SK-N-SH (cell line): Measurements from ENCODE around the gene MCRIP2. TPM values are rescaled to one million over a fixed set of nuclear protein-coding genes. Genes with fewer than 3 reads are reported as not detected.

Experiments used
- CTCF ChIA-PET: fragments of 300-600, 350-600 bp; formaldehyde crosslinking; extraction: SDS; loops from one replicate; lab custom pipeline; 2021; lab: Yijun Ruan, JAX
- POLR2A ChIA-PET: fragments of 350-600 bp; sonication (Branson Sonifier 250); formaldehyde crosslinking; extraction: SDS; loops from one replicate; lab custom pipeline; 2020; ENCODE audit warnings: antibody characterized with exemption, inconsistent platforms; lab: Yijun Ruan, JAX
- DNase-seq: peaks from one replicate; pipeline ENCODE4 v3.0.0; 2012
- H2AFZ ChIP-seq: fragments of 200-600 bp; sonication (generic); 2 replicates; pipeline ENCODE4 v1.8.1; 2016; ENCODE audit warnings: antibody characterized with exemption, mild to moderate bottlenecking, low read depth
- H3F3A ChIP-seq: fragments of 200-600 bp; sonication (generic); replicated peaks from 2 replicates; pipeline ENCODE3; 2016; ENCODE audit warnings: antibody characterized with exemption, mild to moderate bottlenecking; ENCODE audit not compliant: insufficient read depth
- H3K27ac ChIP-seq, 2 experiments: fragments of 200-500 bp in 1 of 2; fragments of 200-600 bp in 1 of 2; sonication (Bioruptor generic) in 1 of 2; sonication (generic), shearing (Covaris generic) in 1 of 2; 2 replicates each; pipeline versions ENCODE4 v1.5.1 to v1.6.1; 2014 to 2016; ENCODE audit warnings: low read depth in 2 of 2, inconsistent platforms in 1 of 2, low read length in 1 of 2, mild to moderate bottlenecking in 1 of 2, mixed read lengths in 1 of 2
- H3K27me3 ChIP-seq: fragments of 200-600 bp; sonication (generic), shearing (Covaris generic); 2 replicates; pipeline ENCODE4 v1.6.1; 2016; ENCODE audit warnings: mixed run types; ENCODE audit not compliant: insufficient read depth
- H3K36me3 ChIP-seq, 2 experiments: fragments of 200-500 bp in 1 of 2; fragments of 200-600 bp in 1 of 2; sonication (Bioruptor generic) in 1 of 2; sonication (generic) in 1 of 2; replicated peaks in 1 of 2; 2 replicates each; pipeline versions ENCODE3 to v1.5.1; 2014 to 2016; ENCODE audit warnings: low read length in 1 of 2, mild to moderate bottlenecking in 1 of 2; ENCODE audit not compliant: insufficient read depth in 2 of 2, control insufficient read depth in 1 of 2
- H3K4me1 ChIP-seq, 2 experiments: fragments of 200-500 bp in 1 of 2; fragments of 200-600 bp in 1 of 2; sonication (Bioruptor generic) in 1 of 2; sonication (generic), shearing (Covaris generic) in 1 of 2; 2 replicates each; pipeline versions ENCODE4 v1.5.1 to v1.6.1; 2014 to 2016; ENCODE audit warnings: low read depth in 1 of 2, low read length in 1 of 2, mixed run types in 1 of 2; ENCODE audit not compliant: insufficient read depth in 2 of 2, control insufficient read depth in 1 of 2
- H3K4me2 ChIP-seq: fragments of 200-600 bp; sonication (generic), shearing (Covaris generic); 2 replicates; pipeline ENCODE4 v1.6.1; 2017; ENCODE audit warnings: mixed run types
- H3K4me3 ChIP-seq, 2 experiments: fragments of 200-500 bp in 1 of 2; fragments of 200-600 bp in 1 of 2; sonication (Bioruptor generic) in 1 of 2; sonication (generic), shearing (Covaris generic) in 1 of 2; 2 replicates each; pipeline versions ENCODE4 v1.5.1 to v1.8.1; 2014 to 2016; ENCODE audit warnings: low read depth in 2 of 2, inconsistent platforms in 1 of 2, low read length in 1 of 2, mild to moderate bottlenecking in 1 of 2, mixed read lengths in 1 of 2, moderate library complexity in 1 of 2
- H3K79me2 ChIP-seq: fragments of 200-600 bp; sonication (generic); 2 replicates; pipeline ENCODE4 v1.8.1; 2017; ENCODE audit warnings: mild to moderate bottlenecking; ENCODE audit not compliant: insufficient read depth
- H3K9ac ChIP-seq: fragments of 200-600 bp; sonication (generic); 2 replicates; pipeline ENCODE4 v1.6.1; 2017; ENCODE audit warnings: mixed run types
- H3K9me2 ChIP-seq: fragments of 200-600 bp; sonication (generic); 2 replicates; pipeline ENCODE4 v1.6.1; 2017; ENCODE audit warnings: mixed run types
- H3K9me3 ChIP-seq: fragments of 200-600 bp; sonication (generic); 2 replicates; pipeline ENCODE4 v1.6.1; 2017; ENCODE audit warnings: mixed run types, mild to moderate bottlenecking, moderate library complexity
- H4K20me1 ChIP-seq: fragments of 200-600 bp; sonication (generic); 2 replicates; pipeline ENCODE4 v1.6.1; 2017; ENCODE audit warnings: mild to moderate bottlenecking, mixed run types; ENCODE audit not compliant: insufficient read depth
- EP300 ChIP-seq, 2 experiments: IDR thresholded peaks; 2 replicates each; pipeline versions ENCODE4 v1.4.0 to v1.6.1; 2012; ENCODE audit warnings: borderline replicate concordance in 1 of 2, low read depth in 1 of 2, low read length in 1 of 2
- IRF3 ChIP-seq: fragments of 150-350 bp; IDR thresholded peaks from 2 replicates; pipeline ENCODE4 v1.6.1; 2016; ENCODE audit warnings: mild to moderate bottlenecking, low read depth, low read length
- NRF1 ChIP-seq: IDR thresholded peaks from 2 replicates; pipeline ENCODE4 v1.6.1; 2012; ENCODE audit warnings: low read depth, mild to moderate bottlenecking, low read length
- POLR2AphosphoS5 ChIP-seq: IDR thresholded peaks from 2 replicates; pipeline ENCODE4 v1.6.1; 2012; ENCODE audit warnings: low read depth, low read length
- RXRA ChIP-seq: IDR thresholded peaks from 2 replicates; pipeline ENCODE4 v1.4.0; 2012; ENCODE audit warnings: low read depth, mild to moderate bottlenecking, borderline replicate concordance
- SIN3A ChIP-seq: IDR thresholded peaks from 2 replicates; pipeline ENCODE4 v1.6.1; 2012; ENCODE audit warnings: low read depth, mild to moderate bottlenecking, low read length, moderate library complexity, borderline replicate concordance
- TAF1 ChIP-seq: IDR thresholded peaks from 2 replicates; pipeline ENCODE4 v1.6.1; 2012; ENCODE audit warnings: low read depth, mild to moderate bottlenecking, low read length, moderate library complexity, borderline replicate concordance
- USF2 ChIP-seq: fragments of 150-350 bp; IDR thresholded peaks from 2 replicates; pipeline ENCODE4 v1.6.1; 2017; ENCODE audit warnings: antibody characterized with exemption, low read length, low read depth, borderline replicate concordance
- YY1 ChIP-seq: IDR thresholded peaks from 2 replicates; pipeline ENCODE4 v1.4.0; 2012; ENCODE audit warnings: low read depth, mild to moderate bottlenecking
- WGBS: methylation state at CpG from one replicate; pipeline ENCODE4 v1.1.6; 2017; ENCODE audit warnings: low lambda C conversion rate; 5-methylcytosine and 5-hydroxymethylcytosine counted together
- polyA plus RNA-seq, 3 experiments: library from polyadenylated mRNA; depleted of rRNA; stranded (reverse); fragments of >200 nt; gene quantifications; 2 replicates each; pipeline ENCODE4 v1.2.3, GENCODE V29; 2012

Gene MCRIP2
- polyA plus RNA-seq, 1 of the 3 experiments (the other 2 are of a cell fraction) = 36.9 TPM

- Histone ChIP-seq H3K4me3 (no peak overlapping the region), H3K9me3 (no peaks in the 10 kb centered on the region), H3K9ac (no peak overlapping the region), H3K79me2 (peaks cover 5% of the 10 kb centered on the region; the same call in 1 of the 2 replicates)
- WGBS = 83% methylated on average over 11 of the region's 29 CpGs
- CTCF ChIA-PET = interaction anchor here (0.9 to 1.4 kb wide), 2 partner anchors 18 to 19 kb away, joined by 4 to 6 read pairs; partner anchors contain the start of gene WDR90
- TF ChIP-seq NRF1 = no peak
- TF ChIP-seq SIN3A = no peak
- no peak for TF ChIP-seq YY1
- TF ChIP-seq USF2 = no peak
- TF ChIP-seq, all 33 proteins: peak for 0
- Histone ChIP-seq H2AFZ (no peak overlapping the region), H3F3A (no peaks in the 10 kb centered on the region), H3K36me3 (peaks cover 0 to 19% of the 10 kb centered on the region in 2 experiments), H4K20me1 (no peaks in the 10 kb centered on the region), H3K4me2 (no peak overlapping the region), H3K27ac (peak overlapping the region in 1 of 2 experiments; percentile 50; a peak in 1 of 4 replicates), H3K4me1 (peaks cover 10 to 34% of the 10 kb centered on the region in 2 experiments; a peak in 3 of 4 replicates), H3K9me2 (no peaks in the 10 kb centered on the region), H3K27me3 (no peaks in the 10 kb centered on the region)
- POLR2A ChIA-PET = interaction anchor here (0.9 kb wide), 2 partner anchors 29 to 60 kb away, joined by 3 read pairs; no protein-coding TSS in a partner anchor
- no peak for DNase-seq
These were observed 11.3 kb upstream of the MCRIP2 start for GRCh38 chr16:630249-630814.

- 60% methylated on average over 2 of the region's 23 CpGs for WGBS
- H3K27ac ChIP-seq = peak within 1 kb of the TSS in 1 of 2 experiments; percentile 50; a peak in 1 of 4 replicates
- peak; percentile 71 for DNase-seq
- no peaks in the 10 kb centered on the region for H3K9me2 ChIP-seq
- no peaks in the 10 kb centered on the region for H3F3A ChIP-seq
- peaks cover 11% of the 10 kb centered on the region; the same call in 1 of the 2 replicates for H3K79me2 ChIP-seq
- no peak within 1 kb of the TSS for H2AFZ ChIP-seq
- POLR2A ChIA-PET = no interaction called here
- H3K4me1 ChIP-seq = peaks cover 10 to 36% of the 10 kb centered on the region in 2 experiments; a peak in 3 of 4 replicates
- H3K9ac ChIP-seq = no peak within 1 kb of the TSS
- no peaks in the 10 kb centered on the region for H3K9me3 ChIP-seq
- no peak within 1 kb of the TSS for H3K4me3 ChIP-seq
- H4K20me1 ChIP-seq = no peaks in the 10 kb centered on the region
- no peaks in the 10 kb centered on the region for H3K27me3 ChIP-seq
- CTCF ChIA-PET = interaction anchor here (0.9 to 1.4 kb wide), 2 partner anchors 17 to 18 kb away, joined by 4 to 6 read pairs; partner anchors contain the start of gene WDR90
- H3K4me2 ChIP-seq = no peak within 1 kb of the TSS
- TF ChIP-seq POLR2AphosphoS5 = 0 out of 2 replicates have a peak, but pooled peaks have one; percentile 3
- TF ChIP-seq IRF3 = no peak
- TF ChIP-seq EP300 (IDR thresholded peaks at IDR 0.05; ENCODE audit: borderline replicate concordance in 1 of 2, low read depth in 1 of 2, low read length in 1 of 2) = no peak
- no peak for TF ChIP-seq SIN3A
- no peak for TF ChIP-seq TAF1
- TF ChIP-seq RXRA = no peak
- TF ChIP-seq, all 33 proteins: peak for 1
- H3K36me3 ChIP-seq = peaks cover 0 to 18% of the 10 kb centered on the region in 2 experiments
These were observed 10.7 kb upstream of the MCRIP2 start, which contains the start of gene WFIKKN1 for GRCh38 chr16:630815-631405. Gene WFIKKN1, plus strand, starts transcription at chr16:630985. Its CDS starts 269 bp downstream, at chr16:631254.
